ENCODE measurements around the gene PFKFB3. TPM values are rescaled to one million over a fixed set of nuclear protein-coding genes. Genes with fewer than 3 reads are reported as not detected.
"Not testable (repeated sequence)": the region's sequence is repeated elsewhere in the genome, so short reads cannot be mapped to it uniquely, and the experiment has no call there.

The PFKFB3 gene
- total RNA-seq, 2 donors from 2014 or later = 120 to 153 TPM

- Mint-ChIP-seq H3K4me1 (ENCODE audit: low read depth) (peaks cover 41% of the 10 kb centered on the region), H3K4me3 (peak overlapping the region; percentile 17 to 58), H3K27me3 (ENCODE audit: low read depth) (no peaks in the 10 kb centered on the region), H3K27ac (peak overlapping the region; percentile 70), H3K36me3 (ENCODE audit: insufficient read depth in 2 of 2) (peaks cover 0 to under 1% of the 10 kb centered on the region in 2 donors), H3K9me3 (no peaks in the 10 kb centered on the region)
- DNase-seq = peak in 1 of 2 donors; percentile 30
- ATAC-seq (replicated peaks in 1 of 2) = peak; percentile 33 to 72
These were observed 17.6 kb upstream of the PFKFB3 start for GRCh38 chr10:6185039-6185716.

- H3K27me3 Mint-ChIP-seq (ENCODE audit: low read depth) = no peaks in the 10 kb centered on the region
- peaks cover 0 to 1% of the 10 kb centered on the region in 2 donors for H3K36me3 Mint-ChIP-seq (ENCODE audit: insufficient read depth in 2 of 2)
- H3K9me3 Mint-ChIP-seq = no peaks in the 10 kb centered on the region
- no peak for ATAC-seq (replicated peaks in 1 of 2)
- H3K27ac Mint-ChIP-seq = peak overlapping the region; percentile 80
- no peak for DNase-seq
- peaks cover 41% of the 10 kb centered on the region for H3K4me1 Mint-ChIP-seq (ENCODE audit: low read depth)
- H3K4me3 Mint-ChIP-seq = peak overlapping the region in 1 of 2 donors; percentile 48
These were observed 15.9 kb upstream of the PFKFB3 start for GRCh38 chr10:6186894-6187256.

GRCh38 chr10:6187278-6187677 is 15.5 kb upstream of the PFKFB3 start:
- ATAC-seq (replicated peaks in 1 of 2) (peak; percentile 48 to 75), DNase-seq (no peak)
- Mint-ChIP-seq H3K27me3 (ENCODE audit: low read depth) (no peaks in the 10 kb centered on the region), H3K27ac (no peak overlapping the region), H3K36me3 (ENCODE audit: insufficient read depth in 2 of 2) (peaks cover 0 to 1% of the 10 kb centered on the region in 2 donors), H3K4me3 (peak overlapping the region in 1 of 2 donors; percentile 48), H3K4me1 (ENCODE audit: low read depth) (peaks cover 41% of the 10 kb centered on the region), H3K9me3 (no peaks in the 10 kb centered on the region)

- not testable (repeated sequence) for DNase-seq; H3K27me3 Mint-ChIP-seq (ENCODE audit: low read depth); H3K36me3 Mint-ChIP-seq (ENCODE audit: insufficient read depth in 2 of 2); H3K9me3 Mint-ChIP-seq; ATAC-seq (replicated peaks in 1 of 2); H3K4me3 Mint-ChIP-seq
- Mint-ChIP-seq H3K4me1 (ENCODE audit: low read depth) (peaks cover 37% of the 10 kb centered on the region), H3K27ac (peak overlapping the region; percentile 18)
These were observed 12.7 kb upstream of the PFKFB3 start for GRCh38 chr10:6190033-6190432.

- H3K9me3 Mint-ChIP-seq = no peaks in the 10 kb centered on the region
- DNase-seq (no peak), ATAC-seq (replicated peaks in 1 of 2) (no peak)
- no peaks in the 10 kb centered on the region for H3K27me3 Mint-ChIP-seq (ENCODE audit: low read depth)
- H3K4me1 Mint-ChIP-seq (ENCODE audit: low read depth) = peaks cover 36% of the 10 kb centered on the region
- no peak overlapping the region for H3K4me3 Mint-ChIP-seq
- no peak overlapping the region for H3K27ac Mint-ChIP-seq
- H3K36me3 Mint-ChIP-seq (ENCODE audit: insufficient read depth in 2 of 2) = peaks cover 0 to 1% of the 10 kb centered on the region in 2 donors
These were observed 11.6 kb upstream of the PFKFB3 start for GRCh38 chr10:6191147-6191546.

- no peak for ATAC-seq (replicated peaks in 1 of 2)
- no peaks in the 10 kb centered on the region for H3K27me3 Mint-ChIP-seq (ENCODE audit: low read depth)
- DNase-seq = no peak
- H3K4me3 Mint-ChIP-seq = no peak overlapping the region
- no peaks in the 10 kb centered on the region for H3K9me3 Mint-ChIP-seq
- no peak overlapping the region for H3K27ac Mint-ChIP-seq
- H3K36me3 Mint-ChIP-seq (ENCODE audit: insufficient read depth in 2 of 2) = peaks cover 0 to 1% of the 10 kb centered on the region in 2 donors
- H3K4me1 Mint-ChIP-seq (ENCODE audit: low read depth) = peaks cover 32% of the 10 kb centered on the region
These were observed 11.2 kb upstream of the PFKFB3 start for GRCh38 chr10:6191569-6191968.

- not testable (repeated sequence) for ATAC-seq (replicated peaks in 1 of 2); DNase-seq; H3K9me3 Mint-ChIP-seq; H3K27me3 Mint-ChIP-seq (ENCODE audit: low read depth); H3K4me3 Mint-ChIP-seq; H3K36me3 Mint-ChIP-seq (ENCODE audit: insufficient read depth in 2 of 2); H3K27ac Mint-ChIP-seq
- H3K4me1 Mint-ChIP-seq (ENCODE audit: low read depth) = peaks cover 14% of the 10 kb centered on the region
These were observed 9.4 kb upstream of the PFKFB3 start for GRCh38 chr10:6193342-6193741.

GRCh38 chr10:6194311-6194710 is 8.4 kb upstream of the PFKFB3 start:
- Mint-ChIP-seq H3K9me3 (no peaks in the 10 kb centered on the region), H3K27ac (no peak overlapping the region), H3K4me3 (no peak overlapping the region), H3K4me1 (ENCODE audit: low read depth) (peaks cover 10% of the 10 kb centered on the region), H3K36me3 (ENCODE audit: insufficient read depth in 2 of 2) (peaks cover 0 to 1% of the 10 kb centered on the region in 2 donors), H3K27me3 (ENCODE audit: low read depth) (no peaks in the 10 kb centered on the region)
- no peak for DNase-seq
- no peak for ATAC-seq (replicated peaks in 1 of 2)

GRCh38 chr10:6195376-6195775 is 7.4 kb upstream of the PFKFB3 start:
- Mint-ChIP-seq H3K27ac (no peak overlapping the region), H3K4me3 (no peak overlapping the region), H3K4me1 (ENCODE audit: low read depth) (peaks cover 15% of the 10 kb centered on the region), H3K27me3 (ENCODE audit: low read depth) (no peaks in the 10 kb centered on the region), H3K36me3 (ENCODE audit: insufficient read depth in 2 of 2) (no peaks in the 10 kb centered on the region), H3K9me3 (no peaks in the 10 kb centered on the region)
- DNase-seq (no peak), ATAC-seq (replicated peaks in 1 of 2) (no peak)

GRCh38 chr10:6195846-6196245 is 6.9 kb upstream of the PFKFB3 start:
- ATAC-seq (replicated peaks in 1 of 2) (no peak), DNase-seq (no peak)
- Mint-ChIP-seq H3K4me1 (ENCODE audit: low read depth) (peaks cover 20% of the 10 kb centered on the region), H3K27ac (no peak overlapping the region), H3K36me3 (ENCODE audit: insufficient read depth in 2 of 2) (no peaks in the 10 kb centered on the region), H3K27me3 (ENCODE audit: low read depth) (no peaks in the 10 kb centered on the region), H3K9me3 (no peaks in the 10 kb centered on the region), H3K4me3 (no peak overlapping the region)

GRCh38 chr10:6196524-6196923 is 6.2 kb upstream of the PFKFB3 start:
- H3K4me3 Mint-ChIP-seq; H3K9me3 Mint-ChIP-seq; DNase-seq; H3K27ac Mint-ChIP-seq; ATAC-seq (replicated peaks in 1 of 2); H3K36me3 Mint-ChIP-seq (ENCODE audit: insufficient read depth in 2 of 2); H3K27me3 Mint-ChIP-seq (ENCODE audit: low read depth): not testable (repeated sequence)
- H3K4me1 Mint-ChIP-seq (ENCODE audit: low read depth) = peaks cover 23% of the 10 kb centered on the region

- Mint-ChIP-seq H3K27ac (no peak overlapping the region), H3K27me3 (ENCODE audit: low read depth) (no peaks in the 10 kb centered on the region)
These were observed 5.4 kb upstream of the PFKFB3 start for GRCh38 chr10:6197321-6197720.

GRCh38 chr10:6198171-6198570 is 4.6 kb upstream of the PFKFB3 start:
- ATAC-seq (replicated peaks in 1 of 2) (no peak), DNase-seq (no peak)
- Mint-ChIP-seq H3K27me3 (ENCODE audit: low read depth) (no peaks in the 10 kb centered on the region), H3K36me3 (ENCODE audit: insufficient read depth in 2 of 2) (no peaks in the 10 kb centered on the region), H3K9me3 (no peaks in the 10 kb centered on the region), H3K4me3 (no peak overlapping the region), H3K27ac (no peak overlapping the region), H3K4me1 (ENCODE audit: low read depth) (peaks cover 31% of the 10 kb centered on the region)

More at GRCh38 chr10:6197321-6197720, 5.4 kb upstream of the PFKFB3 start:
- no peak for DNase-seq
- Mint-ChIP-seq H3K4me3 (no peak overlapping the region), H3K36me3 (ENCODE audit: insufficient read depth in 2 of 2) (no peaks in the 10 kb centered on the region), H3K9me3 (no peaks in the 10 kb centered on the region), H3K4me1 (ENCODE audit: low read depth) (peaks cover 31% of the 10 kb centered on the region)
- ATAC-seq (replicated peaks in 1 of 2) = no peak

- Mint-ChIP-seq H3K4me3 (no peak overlapping the region), H3K27me3 (ENCODE audit: low read depth) (no peaks in the 10 kb centered on the region), H3K27ac (no peak overlapping the region), H3K4me1 (ENCODE audit: low read depth) (peaks cover 31% of the 10 kb centered on the region), H3K36me3 (ENCODE audit: insufficient read depth in 2 of 2) (peaks cover 3 to 4% of the 10 kb centered on the region in 2 donors), H3K9me3 (no peaks in the 10 kb centered on the region)
- DNase-seq (no peak), ATAC-seq (replicated peaks in 1 of 2) (no peak)
These were observed 3.5 kb upstream of the PFKFB3 start for GRCh38 chr10:6199131-6199733.

All from activated T-cell treated with anti-CD3 and anti-CD28 coated beads, Interleukin-2, amount 50 U/mL, for 72 hours (primary cell).